Right cardiac atrium (tissue), 5 donors: ENCODE results near the gene PID1. TPM values are rescaled to one million over a fixed set of nuclear protein-coding genes. Genes with fewer than 3 reads are reported as not detected.

Experiments
- ATAC-seq, 2 donors: fragments of 200-7000 bp; cut with Tn5 transposase; one replicate each; pipeline versions ENCODE4 v1.8.0 to v1.9.1; 2020; ENCODE audit warnings: moderate library complexity in 2 of 2, mild to moderate bottlenecking in 1 of 2
- DNase-seq, 3 donors: peaks; one replicate each; pipeline ENCODE4 v3.0.0-alpha.2; 2020
- H3K27ac ChIP-seq: one replicate; pipeline ENCODE4 v1.5.1; 2013; ENCODE audit warnings: mild to moderate bottlenecking, low read length, control low read depth, moderate library complexity
- H3K27me3 ChIP-seq: one replicate; pipeline ENCODE4 v1.6.1; 2013; ENCODE audit not compliant: control insufficient read depth, insufficient read depth
- H3K4me1 ChIP-seq: one replicate; pipeline ENCODE4 v1.6.1; 2013; ENCODE audit warnings: low read length; ENCODE audit not compliant: control insufficient read depth, insufficient read depth
- H3K4me3 ChIP-seq: one replicate; pipeline ENCODE4 v1.5.1; 2013; ENCODE audit warnings: low read length, control low read depth
- H3K9me3 ChIP-seq: one replicate; pipeline ENCODE4 v1.6.1; 2013; ENCODE audit warnings: low read length; ENCODE audit not compliant: control insufficient read depth
- WGBS: extraction: QIAGEN DNeasy Blood & Tissue Kit; methylation state at CpG from one replicate; pipeline ENCODE4 v1.1.7; 2013; 5-methylcytosine and 5-hydroxymethylcytosine counted together
- intact Hi-C, 4 donors: fragments of 100-400 bp; cut with DNase I; formaldehyde crosslinking; loops; one replicate each; pipeline versions ENCODE4 v1.11.0 to v1.14.0; 2022 to 2023
- polyA plus RNA-seq: library from polyadenylated mRNA; stranded (reverse); fragments of 200-250 nt; gene quantifications from one replicate; pipeline ENCODE4 v1.2.3, GENCODE V29; 2013
- total RNA-seq, 4 donors: library from RNA; stranded (reverse); fragmentation: NEBNext Ultra II Directional; extraction: Animal tissue kit (Norgen Biotek cat#: 25700); gene quantifications; one replicate each; pipeline ENCODE4 v1.2.1, GENCODE V29; 2021
- donor health status: healthy with polysubstance abuse.
- donor health status: DM: no; HTN: yes; CAD: no.
- donor health status: DM: no; HTN: no; CAD: no.
- donor health status: DM: no; HTN: yes; CAD: no; lungs with severe emphysema.
- donor health status: DM: yes; HTN: yes; CAD: no.

The PID1 gene
- total and polyA plus RNA-seq, 5 donors, result 9.1 to 17.2 (median 11.0) TPM

DNA sequence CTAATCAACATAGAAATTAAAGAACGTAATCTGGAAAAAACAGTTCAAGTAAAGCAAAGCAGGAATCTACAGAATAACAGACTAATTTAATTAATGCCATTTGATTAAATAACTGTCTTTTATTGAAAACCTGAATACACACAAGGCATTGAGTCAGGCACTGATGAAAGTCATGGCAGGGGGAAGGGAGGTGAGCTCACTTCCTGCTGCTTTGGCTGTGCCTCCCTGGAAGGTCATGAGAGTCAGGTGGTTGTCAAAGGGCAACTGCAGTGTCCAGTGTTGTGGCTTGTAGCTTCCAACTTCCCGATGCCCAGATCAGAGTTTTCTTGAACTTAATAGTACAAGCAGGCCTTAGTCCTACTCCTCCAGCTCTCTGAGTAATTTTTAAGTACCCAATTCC lies 180.9 kb downstream of the PID1 start:
- Histone ChIP-seq H3K27me3 (no peaks in the 10 kb centered on the region), H3K4me3 (no peak overlapping the region), H3K27ac (no peak overlapping the region), H3K4me1 (peaks cover 2% of the 10 kb centered on the region), H3K9me3 (no peaks in the 10 kb centered on the region)
- DNase-seq (peak in 1 of 3 donors; percentile 21), ATAC-seq (peak in 1 of 2 donors; percentile 34)
- intact Hi-C loops, result no loop called here
- 80% methylated on average over 2 of the region's 2 CpGs for WGBS

DNA sequence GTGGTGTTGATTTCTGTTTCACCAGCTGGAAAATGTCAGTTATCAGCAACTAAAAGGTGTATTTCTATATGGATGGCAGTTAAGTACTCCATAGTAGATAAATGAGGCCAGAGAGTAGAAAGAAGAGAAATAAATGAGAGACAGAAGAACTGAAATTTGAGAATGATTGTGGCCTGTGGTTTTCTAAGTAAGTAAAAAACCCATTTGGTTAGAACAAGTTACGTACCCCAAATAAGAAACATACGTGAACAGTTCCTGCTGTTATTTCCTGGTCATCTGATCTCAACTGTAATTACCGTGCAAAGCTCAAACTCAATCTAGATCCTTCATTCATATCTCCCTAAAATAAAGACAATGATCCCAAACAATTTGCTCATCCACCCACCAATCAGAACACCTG lies 181.3 kb downstream of the PID1 start:
- intact Hi-C loops, result no loop called here
- ATAC-seq (no peak), DNase-seq (no peak)
- H3K4me3 ChIP-seq, result no peak overlapping the region
- no peak overlapping the region for H3K27ac ChIP-seq
- H3K9me3 ChIP-seq, result no peaks in the 10 kb centered on the region
- WGBS, result 76% methylated on average over 3 of the region's 3 CpGs
- H3K4me1 ChIP-seq, result peaks cover 2% of the 10 kb centered on the region
- no peaks in the 10 kb centered on the region for H3K27me3 ChIP-seq

GRCh38 chr2:229088966-229089700 lies 182.0 kb downstream of the PID1 start:
- ATAC-seq (no peak), DNase-seq (no peak)
- WGBS, result 70% methylated on average over 7 of the region's 7 CpGs
- no peaks in the 10 kb centered on the region for H3K9me3 ChIP-seq
- no peak overlapping the region for H3K27ac ChIP-seq
- intact Hi-C loops, result no loop called here
- peaks cover 2% of the 10 kb centered on the region for H3K4me1 ChIP-seq
- H3K27me3 ChIP-seq, result no peaks in the 10 kb centered on the region
- H3K4me3 ChIP-seq, result no peak overlapping the region

DNA sequence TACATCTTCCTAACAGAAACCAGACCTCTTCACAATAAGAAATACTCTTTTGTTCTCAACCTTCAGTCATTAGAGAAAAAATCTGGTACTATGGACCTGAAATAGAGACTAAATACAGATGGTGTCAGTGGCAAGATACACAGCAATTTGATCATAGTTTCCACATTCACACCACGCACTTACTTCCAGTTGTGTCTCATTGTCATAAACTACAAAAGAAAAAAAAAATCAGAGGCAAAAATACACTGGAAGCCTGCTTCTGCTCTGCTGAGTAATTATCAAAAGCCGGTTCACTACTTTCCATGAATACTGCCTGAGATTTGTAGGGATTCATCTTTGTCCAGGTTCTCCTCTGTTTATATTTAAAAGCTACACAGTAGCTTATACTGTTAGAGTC lies 182.6 kb downstream of the PID1 start:
- Histone ChIP-seq H3K27ac (no peak overlapping the region), H3K27me3 (no peaks in the 10 kb centered on the region), H3K9me3 (no peaks in the 10 kb centered on the region), H3K4me1 (peaks cover 2% of the 10 kb centered on the region), H3K4me3 (no peak overlapping the region)
- intact Hi-C loops, result no loop called here
- WGBS, result 64% methylated on average over 2 of the region's 2 CpGs
- DNase-seq, result no peak
- ATAC-seq, result no peak

GRCh38 chr2:229087843-229088516 lies 183.1 kb downstream of the PID1 start:
- DNase-seq, result no peak
- Histone ChIP-seq H3K4me3 (no peak overlapping the region), H3K4me1 (peaks cover 2% of the 10 kb centered on the region), H3K27me3 (no peaks in the 10 kb centered on the region), H3K9me3 (no peaks in the 10 kb centered on the region), H3K27ac (no peak overlapping the region)
- 61% methylated on average over 6 of the region's 6 CpGs for WGBS
- ATAC-seq, result peak in 1 of 2 donors; percentile 39
- intact Hi-C loops, result no loop called here

DNA sequence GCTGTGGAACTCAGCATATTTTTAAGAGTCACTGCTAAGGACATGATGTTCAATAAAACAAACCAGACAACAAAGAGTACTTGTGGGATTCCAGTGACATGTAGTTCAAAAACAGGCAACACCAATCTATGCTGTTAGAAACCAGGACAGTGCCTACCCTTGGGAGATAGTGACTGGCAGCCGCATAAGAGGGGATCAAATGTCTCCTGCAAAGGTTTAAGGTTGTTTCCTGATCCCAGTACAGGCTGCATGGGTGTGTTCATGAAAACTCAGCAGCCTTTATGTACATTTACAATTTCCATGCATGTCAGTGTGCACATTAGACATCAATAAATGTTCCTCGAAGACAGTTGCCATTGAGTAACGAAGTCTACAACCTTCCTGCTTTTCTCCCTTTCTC lies 183.8 kb downstream of the PID1 start:
- Histone ChIP-seq H3K9me3 (no peaks in the 10 kb centered on the region), H3K27me3 (no peaks in the 10 kb centered on the region), H3K4me1 (peaks cover 2% of the 10 kb centered on the region), H3K4me3 (no peak overlapping the region), H3K27ac (no peak overlapping the region)
- WGBS, result 78% methylated on average over 3 of the region's 3 CpGs
- DNase-seq, result no peak
- intact Hi-C loops, result no loop called here
- peak in 1 of 2 donors; percentile 60 for ATAC-seq

- H3K9me3 ChIP-seq, result no peaks in the 10 kb centered on the region
- no peak for ATAC-seq
- intact Hi-C loops, result no loop called here
Measured at GRCh38 chr2:229085439-229085838, 185.6 kb downstream of the PID1 start.

GRCh38 chr2:229084447-229084846 lies 186.6 kb downstream of the PID1 start:
- DNase-seq (no peak), ATAC-seq (no peak)
- intact Hi-C loops, result no loop called here
- no peaks in the 10 kb centered on the region for H3K9me3 ChIP-seq
- WGBS, result 53% methylated on average over 5 of the region's 5 CpGs
- H3K4me1 ChIP-seq, result peaks cover 2% of the 10 kb centered on the region
- no peaks in the 10 kb centered on the region for H3K27me3 ChIP-seq
- no peak overlapping the region for H3K4me3 ChIP-seq
- no peak overlapping the region for H3K27ac ChIP-seq

More at GRCh38 chr2:229085439-229085838, 185.6 kb downstream of the PID1 start:
- Histone ChIP-seq H3K27me3 (no peaks in the 10 kb centered on the region), H3K4me1 (peaks cover 2% of the 10 kb centered on the region), H3K4me3 (no peak overlapping the region), H3K27ac (no peak overlapping the region)
- DNase-seq, result no peak

GRCh38 chr2:229083606-229084340 lies 187.3 kb downstream of the PID1 start:
- peak in 1 of 3 donors; percentile 27 for DNase-seq
- H3K4me1 ChIP-seq, result no peaks in the 10 kb centered on the region
- no peaks in the 10 kb centered on the region for H3K27me3 ChIP-seq
- ATAC-seq, result peak in 1 of 2 donors; percentile 44
- intact Hi-C loops, result no loop called here
- H3K27ac ChIP-seq, result peak overlapping the region; percentile 53
- H3K9me3 ChIP-seq, result no peaks in the 10 kb centered on the region
- 54% methylated on average over 5 of the region's 5 CpGs for WGBS
- H3K4me3 ChIP-seq, result no peak overlapping the region

DNA sequence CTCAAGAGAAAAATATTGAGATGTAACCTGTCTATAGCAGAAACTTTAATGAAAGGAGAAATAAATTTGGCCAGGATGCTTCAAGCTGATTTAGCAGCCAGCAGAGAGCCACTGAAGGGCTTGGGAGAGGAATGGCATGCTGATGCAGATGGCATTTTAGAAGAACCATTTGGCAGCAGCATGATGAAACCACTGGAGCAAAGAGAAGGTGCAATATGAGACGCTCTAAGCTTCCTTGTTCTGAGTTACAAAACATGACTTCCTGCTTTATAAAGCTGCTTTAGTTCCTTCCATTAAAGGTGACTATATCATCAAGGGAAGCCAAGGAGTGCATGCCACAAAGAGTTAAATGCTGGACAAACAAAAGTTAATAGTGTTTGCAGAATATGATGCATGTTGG lies 189.7 kb downstream of the PID1 start:
- intact Hi-C loops, result no loop called here
- Histone ChIP-seq H3K4me1 (no peaks in the 10 kb centered on the region), H3K27me3 (no peaks in the 10 kb centered on the region), H3K4me3 (no peak overlapping the region), H3K9me3 (no peaks in the 10 kb centered on the region), H3K27ac (no peak overlapping the region)
- 66% methylated on average over 1 of the region's 1 CpG for WGBS
- DNase-seq (no peak), ATAC-seq (no peak)

DNA sequence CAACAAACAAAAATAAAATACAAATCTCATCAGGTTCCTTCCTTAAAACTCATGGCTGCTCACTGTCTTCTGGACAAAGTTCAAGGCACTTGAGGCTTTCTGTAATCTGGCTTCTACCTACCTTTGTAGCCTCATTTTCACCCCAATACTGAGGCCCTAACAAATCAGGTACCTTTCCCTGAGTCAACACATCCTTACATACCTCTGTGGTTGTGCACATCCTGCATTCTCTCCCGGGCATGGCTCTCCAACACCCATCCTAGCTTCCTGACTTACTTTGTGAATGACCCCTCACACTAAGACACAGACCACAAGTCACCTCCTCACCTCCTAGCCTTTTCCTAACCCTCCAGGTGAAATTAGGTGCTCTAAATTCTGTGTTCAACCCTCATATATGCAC lies 190.9 kb downstream of the PID1 start:
- ATAC-seq (no peak), DNase-seq (no peak)
- H3K27me3 ChIP-seq, result no peaks in the 10 kb centered on the region
- WGBS, result 75% methylated on average over 1 of the region's 1 CpG
- no peak overlapping the region for H3K27ac ChIP-seq
- intact Hi-C loops, result no loop called here
- no peaks in the 10 kb centered on the region for H3K4me1 ChIP-seq
- H3K9me3 ChIP-seq, result no peaks in the 10 kb centered on the region
- no peak overlapping the region for H3K4me3 ChIP-seq
